Activated B cell treated with CpG ODN at 0.5 μM for 24 hours (primary cell): Measurements from ENCODE around the gene SARM1. TPM values are rescaled to one million over a fixed set of nuclear protein-coding genes. Genes with fewer than 3 reads are reported as not detected.

ENCODE experiments used
- ATAC-seq: fragments of 200-7000 bp; cut with Tn5 transposase; one replicate; pipeline ENCODE4 v1.10.0; 2021; ENCODE audit warnings: low read depth, mild to moderate bottlenecking, moderate library complexity
- CTCF ChIA-PET: fragments of 350-600 bp; sonication (Branson Sonifier 250); formaldehyde crosslinking; loops from one replicate; lab custom pipeline; 2021; ENCODE audit warnings: antibody characterized with exemption; lab: Charles Lee
- POLR2A ChIA-PET: fragments of 350-600 bp; sonication (Branson Sonifier 250); formaldehyde crosslinking; loops from one replicate; lab custom pipeline; 2021; ENCODE audit warnings: antibody characterized with exemption; lab: Charles Lee
- DNase-seq: peaks from one replicate; pipeline ENCODE4 v3.0.0; 2022
- H3K27ac Mint-ChIP-seq: one replicate; pipeline ENCODE4 v1.8.0; 2020; ENCODE audit warnings: mixed read lengths
- H3K27me3 Mint-ChIP-seq: one replicate; pipeline ENCODE4 v1.8.0; 2021; ENCODE audit warnings: mixed read lengths
- H3K36me3 Mint-ChIP-seq: one replicate; pipeline ENCODE4 v1.8.0; 2021; ENCODE audit warnings: low read depth, mixed read lengths
- H3K4me1 Mint-ChIP-seq: one replicate; pipeline ENCODE4 v1.8.0; 2021; ENCODE audit warnings: mixed read lengths
- H3K4me3 Mint-ChIP-seq: one replicate; pipeline ENCODE4 v1.8.0; 2020; ENCODE audit warnings: mild to moderate bottlenecking, mixed read lengths
- H3K9me3 Mint-ChIP-seq: one replicate; pipeline ENCODE4 v1.8.0; 2020; ENCODE audit warnings: mixed read lengths
- intact Hi-C: fragments of 100-400 bp; cut with micrococcal nuclease; formaldehyde crosslinking; loops from one replicate; pipeline ENCODE4 v1.15.1; 2024
- total RNA-seq: library from RNA; stranded (reverse); gene quantifications from 2 replicates; pipeline ENCODE4 v1.2.3, GENCODE V29; 2022
- TF ChIP-seq, protein P1 (sequence below): fragments of 200-600 bp; IDR thresholded peaks from one replicate; pipeline ENCODE4 v1.8.0; 2022; ENCODE audit warnings: antibody characterized with exemption, mild to moderate bottlenecking

Gene SARM1
- total RNA-seq, 1 donor from 2014 or later, result 19.9 TPM

DNA sequence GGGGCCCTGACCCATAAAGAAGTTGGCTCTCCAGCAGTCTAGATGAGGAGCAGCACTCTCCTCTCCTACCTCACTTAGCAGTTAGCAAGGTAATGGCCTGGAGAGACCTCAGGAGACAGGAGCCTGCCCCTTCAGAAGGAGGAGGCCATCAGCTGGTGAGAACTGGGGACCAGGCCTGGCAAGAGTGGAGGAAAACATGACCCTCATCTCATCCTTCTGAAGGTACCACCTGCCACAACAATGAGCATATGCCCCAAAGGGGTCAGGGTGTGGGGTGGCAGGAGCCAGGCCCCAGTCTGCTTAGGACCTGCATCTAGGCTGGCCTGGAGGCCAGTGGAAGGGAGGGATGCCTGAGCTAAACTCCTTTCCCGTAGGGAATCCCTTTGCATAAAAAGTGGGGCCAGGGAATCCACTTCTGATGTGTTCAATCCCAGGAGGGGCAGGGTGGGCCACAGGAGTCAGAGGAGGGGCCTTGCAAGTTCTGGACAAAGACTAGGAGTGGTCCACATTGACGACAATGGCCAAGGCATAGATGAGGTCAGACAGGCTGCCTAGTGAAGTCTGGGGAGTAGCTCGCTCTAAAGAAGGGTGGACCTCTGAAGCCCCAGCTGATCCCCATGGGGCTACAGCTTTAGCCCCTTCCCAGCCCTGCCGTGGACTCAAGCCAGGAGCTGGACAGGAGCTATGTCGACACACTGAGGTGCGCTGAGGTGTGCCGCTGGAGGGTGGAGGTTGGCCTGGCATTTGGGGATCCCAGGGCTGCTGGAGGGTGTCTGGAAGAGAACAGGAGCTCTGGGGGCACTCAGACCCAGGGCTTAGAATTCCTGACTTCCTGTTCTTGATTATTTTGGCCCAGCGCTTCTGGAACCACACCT lies 7.5 kb upstream of the SARM1 start:
- Mint-ChIP-seq H3K36me3 (peaks cover 49% of the 10 kb centered on the region), H3K27ac (no peak overlapping the region), H3K4me1 (peaks cover 3% of the 10 kb centered on the region), H3K9me3 (no peaks in the 10 kb centered on the region), H3K27me3 (no peaks in the 10 kb centered on the region), H3K4me3 (no peak overlapping the region)
- TF ChIP-seq, protein P1, sequence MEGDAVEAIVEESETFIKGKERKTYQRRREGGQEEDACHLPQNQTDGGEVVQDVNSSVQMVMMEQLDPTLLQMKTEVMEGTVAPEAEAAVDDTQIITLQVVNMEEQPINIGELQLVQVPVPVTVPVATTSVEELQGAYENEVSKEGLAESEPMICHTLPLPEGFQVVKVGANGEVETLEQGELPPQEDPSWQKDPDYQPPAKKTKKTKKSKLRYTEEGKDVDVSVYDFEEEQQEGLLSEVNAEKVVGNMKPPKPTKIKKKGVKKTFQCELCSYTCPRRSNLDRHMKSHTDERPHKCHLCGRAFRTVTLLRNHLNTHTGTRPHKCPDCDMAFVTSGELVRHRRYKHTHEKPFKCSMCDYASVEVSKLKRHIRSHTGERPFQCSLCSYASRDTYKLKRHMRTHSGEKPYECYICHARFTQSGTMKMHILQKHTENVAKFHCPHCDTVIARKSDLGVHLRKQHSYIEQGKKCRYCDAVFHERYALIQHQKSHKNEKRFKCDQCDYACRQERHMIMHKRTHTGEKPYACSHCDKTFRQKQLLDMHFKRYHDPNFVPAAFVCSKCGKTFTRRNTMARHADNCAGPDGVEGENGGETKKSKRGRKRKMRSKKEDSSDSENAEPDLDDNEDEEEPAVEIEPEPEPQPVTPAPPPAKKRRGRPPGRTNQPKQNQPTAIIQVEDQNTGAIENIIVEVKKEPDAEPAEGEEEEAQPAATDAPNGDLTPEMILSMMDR, result no peak
- DNase-seq (no peak), ATAC-seq (no peak)
- intact Hi-C loops, result no loop called here
- POLR2A ChIA-PET, result no interaction called here
- CTCF ChIA-PET, result no interaction called here

DNA sequence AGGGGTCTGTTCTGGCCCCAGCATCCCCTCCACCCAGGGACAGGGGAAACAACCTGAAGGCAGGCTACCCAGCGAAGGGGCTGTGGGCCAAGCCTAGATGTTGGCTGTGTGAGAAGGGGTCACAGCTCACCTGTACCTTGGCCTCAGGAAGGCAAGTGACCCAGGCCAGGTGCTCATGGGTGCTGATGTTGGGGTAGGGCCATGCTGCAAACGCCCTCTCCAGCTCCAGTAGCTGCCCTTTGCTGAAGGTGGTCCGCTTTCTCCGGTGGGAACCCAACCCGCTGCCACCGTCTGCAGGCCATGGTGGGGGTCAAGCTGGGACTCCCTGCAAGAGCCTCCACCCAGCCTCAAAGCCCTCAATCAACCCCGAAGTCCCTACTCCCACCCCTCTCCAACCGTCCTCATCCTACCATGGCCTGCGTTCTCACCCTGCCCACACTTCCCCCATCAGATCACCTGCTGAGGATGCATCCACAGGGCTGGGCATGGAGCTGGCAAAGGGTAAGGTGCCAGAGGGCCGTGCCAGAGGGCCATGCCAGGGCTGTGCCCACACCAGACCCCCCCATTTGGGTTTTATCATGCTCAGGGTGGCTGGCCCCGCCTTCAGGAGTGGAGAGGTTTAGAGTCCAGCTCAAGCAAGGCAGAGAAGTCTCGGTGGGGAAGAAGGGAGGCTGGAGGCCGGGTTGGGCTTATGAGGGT lies 6.7 kb upstream of the SARM1 start, which contains the start of gene SEBOX:
TSS of gene SEBOX (minus strand) at position 535 of the 699 bp plus-strand sequence. CDS start at position 487, 48 bp downstream.
- ChIA-PET POLR2A (no interaction called here), CTCF (no interaction called here)
- no peaks in the 10 kb centered on the region for H3K9me3 Mint-ChIP-seq
- TF ChIP-seq, protein P1, result no peak
- no peaks in the 10 kb centered on the region for H3K4me1 Mint-ChIP-seq
- ATAC-seq (no peak), DNase-seq (no peak)
- H3K36me3 Mint-ChIP-seq, result peaks cover 42% of the 10 kb centered on the region
- intact Hi-C loops, result no loop called here
- no peaks in the 10 kb centered on the region for H3K27me3 Mint-ChIP-seq
- H3K4me3 Mint-ChIP-seq, result no peak within 1 kb of the TSS
- no peak within 1 kb of the TSS for H3K27ac Mint-ChIP-seq

DNA sequence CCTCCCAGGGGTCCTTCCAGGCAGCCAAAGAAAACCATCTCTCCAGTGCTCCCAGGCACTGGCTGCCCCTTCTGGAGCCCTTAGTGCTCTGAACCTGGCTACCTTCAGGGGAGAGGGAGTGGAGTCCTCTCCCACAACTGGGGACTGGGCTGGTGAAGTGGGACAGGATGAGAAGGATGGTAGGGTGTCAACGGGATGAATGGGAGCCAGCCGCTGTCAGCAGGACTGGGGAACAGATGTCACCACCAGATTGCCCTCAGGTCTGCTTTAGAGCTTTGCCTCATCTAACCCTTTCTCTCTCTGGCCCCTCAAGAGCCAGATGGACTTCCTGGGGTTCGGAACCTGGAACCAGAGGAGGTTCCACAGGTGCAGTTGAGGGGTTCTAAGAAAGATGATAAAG lies 6.0 kb upstream of the SARM1 start:
- no peak overlapping the region for H3K27ac Mint-ChIP-seq
- intact Hi-C loops, result no loop called here
- peaks cover 36% of the 10 kb centered on the region for H3K36me3 Mint-ChIP-seq
- no peaks in the 10 kb centered on the region for H3K9me3 Mint-ChIP-seq
- ChIA-PET CTCF (no interaction called here), POLR2A (interaction anchor here (1.6 kb wide), 1 partner anchor 8 kb away, joined by 10 read pairs; the partner anchor contains the start of gene POLDIP2)
- DNase-seq (no peak), ATAC-seq (no peak)
- no peaks in the 10 kb centered on the region for H3K27me3 Mint-ChIP-seq
- H3K4me3 Mint-ChIP-seq, result no peak overlapping the region
- TF ChIP-seq, protein P1, result no peak
- H3K4me1 Mint-ChIP-seq, result peaks cover 2% of the 10 kb centered on the region

DNA sequence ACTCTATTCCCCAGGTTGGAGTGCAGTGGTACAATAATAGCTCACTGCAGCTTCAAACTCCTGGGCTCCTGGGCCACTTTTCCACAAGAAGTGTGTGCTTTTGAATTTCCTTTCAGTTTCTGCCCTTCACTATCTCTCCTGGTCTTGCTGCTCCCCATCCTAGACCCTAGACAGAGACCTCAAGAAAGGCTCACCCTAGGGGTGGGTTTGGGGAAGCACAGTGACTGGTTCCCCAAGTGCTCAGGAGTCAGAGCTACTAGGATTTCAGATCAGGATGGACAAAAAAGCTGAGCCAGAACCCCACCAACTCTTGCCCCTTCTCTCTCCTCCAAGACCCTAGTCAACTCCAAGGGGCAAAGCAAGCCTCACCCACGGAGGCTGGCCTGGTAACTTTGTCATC lies 4.9 kb upstream of the SARM1 start:
- POLR2A ChIA-PET, result interaction anchor here (1.4 to 1.6 kb wide), 2 partner anchors 9 to 31 kb away, joined by 7 to 10 read pairs; partner anchors contain the start of genes IFT20, POLDIP2 and TNFAIP1
- H3K4me1 Mint-ChIP-seq, result peaks cover 8% of the 10 kb centered on the region
- no peaks in the 10 kb centered on the region for H3K9me3 Mint-ChIP-seq
- ATAC-seq, result no peak
- no peak for DNase-seq
- intact Hi-C loops, result no loop called here
- peaks cover 26% of the 10 kb centered on the region for H3K36me3 Mint-ChIP-seq
- H3K27ac Mint-ChIP-seq, result no peak overlapping the region
- CTCF ChIA-PET, result interaction anchor here (0.6 to 0.9 kb wide), 2 partner anchors 49 to 283 kb away, joined by 3 read pairs; no protein-coding TSS in a partner anchor
- TF ChIP-seq, protein P1, result no peak
- H3K27me3 Mint-ChIP-seq, result no peaks in the 10 kb centered on the region
- H3K4me3 Mint-ChIP-seq, result no peak overlapping the region
